ENCODE results near the gene PARD3B.

- no peak for TF ChIP-seq CTCF (IDR thresholded peaks at IDR 0.05)
- TF ChIP-seq POLR2A (IDR thresholded peaks at IDR 0.05): no peak
These were observed 1012.6 kb downstream of the PARD3B start for GRCh38 chr2:205557873-205558272.

Measured in prostate gland (tissue), 2 donors.